HepG2 (cell line): ENCODE measurements around the gene ZCWPW2.

Experiments used
- NFATC3 ChIP-seq: sonication (generic); formaldehyde crosslinking; IDR thresholded peaks from 2 replicates; pipeline ENCODE4 v1.5.1; 2020; ENCODE audit warnings: mild to moderate bottlenecking, missing genetic modification reagents
- NRL ChIP-seq: sonication (generic); formaldehyde crosslinking; IDR thresholded peaks from 2 replicates; pipeline ENCODE4 v1.5.0; 2020; ENCODE audit warnings: missing genetic modification reagents, mild to moderate bottlenecking, moderate library complexity, borderline replicate concordance

DNA sequence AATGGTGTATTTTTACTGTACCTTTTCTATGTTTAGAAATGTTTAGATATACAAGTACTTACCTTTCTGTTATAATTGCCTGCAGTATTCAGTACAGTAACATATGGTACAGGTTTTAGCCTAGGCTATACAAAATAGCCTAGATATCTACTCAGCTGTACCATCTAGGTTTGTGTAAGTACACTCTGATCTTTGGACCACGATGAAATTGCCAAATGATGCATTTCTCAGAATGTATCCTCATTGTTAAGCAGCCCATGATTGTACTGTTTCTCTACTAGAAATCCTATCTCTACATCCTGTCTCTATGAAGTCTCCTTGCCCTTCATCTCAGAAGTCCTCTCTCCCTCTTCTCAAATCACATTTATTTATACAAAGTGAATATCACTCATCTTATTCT lies 32.8 kb upstream of the ZCWPW2 start:
- no peak for TF ChIP-seq NRL (CRISPR knock-in tag)
- TF ChIP-seq NFATC3 (CRISPR knock-in tag) = no peak
